Measurements from ENCODE around the gene RFTN1.

- TF ChIP-seq CTCF (IDR thresholded peaks at IDR 0.05) (no peak), POLR2A (IDR thresholded peaks at IDR 0.05) (no peak)
Observed at GRCh38 chr3:16374935-16375245, 138.6 kb downstream of the RFTN1 start.

All from uterus (tissue), 2 donors.